ENCODE data around the gene HK1.

- TF ChIP-seq CTCF (IDR thresholded peaks at IDR 0.05) (peak in 1 of 5 experiments; percentile 10), EP300 (IDR thresholded peaks at IDR 0.05) (no peak), POLR2A (IDR thresholded peaks at IDR 0.05) (no peak)
Measured at GRCh38 chr10:69333205-69333604, 54.9 kb downstream of the HK1 start.

All from tibial nerve (tissue), 4 donors.